KOPT-K1 (cell line): ENCODE results near the gene NCK2.
A peak's percentile ranks its signal among the peaks of the same experiment; 100 is the strongest.

Experiments used
- H3K27ac ChIP-seq: fragments of 200-600 bp; sonication (generic); 2 replicates; pipeline ENCODE4 v1.5.1; 2016; ENCODE audit warnings: antibody characterized with exemption, mild to moderate bottlenecking, low read depth, low read length; ENCODE audit not compliant: poor library complexity, severe bottlenecking
- H3K36me3 ChIP-seq: fragments of 200-600 bp; sonication (generic); 2 replicates; pipeline ENCODE4 v1.5.1; 2017; ENCODE audit warnings: antibody characterized with exemption, mild to moderate bottlenecking, low read length, moderate library complexity; ENCODE audit not compliant: insufficient read depth
- H3K9me3 ChIP-seq: fragments of 200-600 bp; sonication (generic); 2 replicates; pipeline ENCODE4 v1.5.1; 2017; ENCODE audit warnings: antibody characterized with exemption, low read length, mild to moderate bottlenecking; ENCODE audit not compliant: insufficient read depth, poor library complexity, severe bottlenecking

The NCK2 gene

GRCh38 chr2:105730170-105730569 is 14.5 kb upstream of the NCK2 start:
- no peaks in the 10 kb centered on the region for H3K36me3 ChIP-seq
- peaks cover 11% of the 10 kb centered on the region for H3K9me3 ChIP-seq
- no peak overlapping the region for H3K27ac ChIP-seq

GRCh38 chr2:105731511-105731910 is 13.2 kb upstream of the NCK2 start:
- Histone ChIP-seq H3K27ac (no peak overlapping the region), H3K36me3 (no peaks in the 10 kb centered on the region), H3K9me3 (peaks cover 10% of the 10 kb centered on the region)

GRCh38 chr2:105732101-105732500 is 12.6 kb upstream of the NCK2 start:
- H3K27ac ChIP-seq, result no peak overlapping the region
- peaks cover 5% of the 10 kb centered on the region for H3K9me3 ChIP-seq

GRCh38 chr2:105732955-105733607 is 11.6 kb upstream of the NCK2 start:
- Histone ChIP-seq H3K36me3 (no peaks in the 10 kb centered on the region), H3K27ac (no peak overlapping the region), H3K9me3 (no peaks in the 10 kb centered on the region)

More at GRCh38 chr2:105732101-105732500, 12.6 kb upstream of the NCK2 start:
- no peaks in the 10 kb centered on the region for H3K36me3 ChIP-seq

- H3K36me3 ChIP-seq, result no peaks in the 10 kb centered on the region
- H3K27ac ChIP-seq, result no peak overlapping the region
- H3K9me3 ChIP-seq, result no peaks in the 10 kb centered on the region
Measured at GRCh38 chr2:105733875-105734274, 10.8 kb upstream of the NCK2 start.

- H3K36me3 ChIP-seq, result no peaks in the 10 kb centered on the region
- H3K9me3 ChIP-seq, result no peaks in the 10 kb centered on the region
- no peak overlapping the region for H3K27ac ChIP-seq
Measured at GRCh38 chr2:105734762-105735538, 9.8 kb upstream of the NCK2 start.

GRCh38 chr2:105736145-105736544 is 8.6 kb upstream of the NCK2 start:
- Histone ChIP-seq H3K36me3 (no peaks in the 10 kb centered on the region), H3K9me3 (no peaks in the 10 kb centered on the region), H3K27ac (no peak overlapping the region)

GRCh38 chr2:105737980-105738657 is 6.6 kb upstream of the NCK2 start:
- H3K27ac ChIP-seq, result peak overlapping the region; percentile 63

GRCh38 chr2:105738658-105739241 is 6.0 kb upstream of the NCK2 start:
- H3K9me3 ChIP-seq, result no peaks in the 10 kb centered on the region
- H3K27ac ChIP-seq, result peak overlapping the region; percentile 63
- no peaks in the 10 kb centered on the region for H3K36me3 ChIP-seq

More at GRCh38 chr2:105737980-105738657, 6.6 kb upstream of the NCK2 start:
- H3K9me3 ChIP-seq, result no peaks in the 10 kb centered on the region
- no peaks in the 10 kb centered on the region for H3K36me3 ChIP-seq

- Histone ChIP-seq H3K9me3 (no peaks in the 10 kb centered on the region), H3K36me3 (no peaks in the 10 kb centered on the region), H3K27ac (peak overlapping the region; percentile 63)
Measured at GRCh38 chr2:105739426-105739825, 5.3 kb upstream of the NCK2 start.

- Histone ChIP-seq H3K36me3 (no peaks in the 10 kb centered on the region), H3K9me3 (no peaks in the 10 kb centered on the region), H3K27ac (no peak overlapping the region)
Measured at GRCh38 chr2:105739944-105740530, 4.7 kb upstream of the NCK2 start.

- no peaks in the 10 kb centered on the region for H3K9me3 ChIP-seq
- no peaks in the 10 kb centered on the region for H3K36me3 ChIP-seq
- H3K27ac ChIP-seq, result no peak overlapping the region
Measured at GRCh38 chr2:105741174-105741573, 3.5 kb upstream of the NCK2 start.

GRCh38 chr2:105741617-105742016 is 3.1 kb upstream of the NCK2 start:
- Histone ChIP-seq H3K36me3 (0 out of 2 replicates have a peak, but pooled peaks cover 2% of the 10 kb centered on the region), H3K9me3 (no peaks in the 10 kb centered on the region), H3K27ac (no peak overlapping the region)

- Histone ChIP-seq H3K9me3 (no peaks in the 10 kb centered on the region), H3K27ac (peak overlapping the region; percentile 77)
Measured at GRCh38 chr2:105744091-105744908, 412 bp upstream of the NCK2 start.

More at GRCh38 chr2:105744091-105744908, 412 bp upstream of the NCK2 start:
- peaks cover 25% of the 10 kb centered on the region; the same call in 1 of the 2 replicates for H3K36me3 ChIP-seq
